Hippocampal formation (tissue), 2 donors: Measurements from ENCODE around the gene GM2A.

Experiments
- DNase-seq, 2 donors: peaks; one replicate each; lab custom pipeline; 2025; lab: John Stamatoyannopoulos, UW

The GM2A gene

DNA sequence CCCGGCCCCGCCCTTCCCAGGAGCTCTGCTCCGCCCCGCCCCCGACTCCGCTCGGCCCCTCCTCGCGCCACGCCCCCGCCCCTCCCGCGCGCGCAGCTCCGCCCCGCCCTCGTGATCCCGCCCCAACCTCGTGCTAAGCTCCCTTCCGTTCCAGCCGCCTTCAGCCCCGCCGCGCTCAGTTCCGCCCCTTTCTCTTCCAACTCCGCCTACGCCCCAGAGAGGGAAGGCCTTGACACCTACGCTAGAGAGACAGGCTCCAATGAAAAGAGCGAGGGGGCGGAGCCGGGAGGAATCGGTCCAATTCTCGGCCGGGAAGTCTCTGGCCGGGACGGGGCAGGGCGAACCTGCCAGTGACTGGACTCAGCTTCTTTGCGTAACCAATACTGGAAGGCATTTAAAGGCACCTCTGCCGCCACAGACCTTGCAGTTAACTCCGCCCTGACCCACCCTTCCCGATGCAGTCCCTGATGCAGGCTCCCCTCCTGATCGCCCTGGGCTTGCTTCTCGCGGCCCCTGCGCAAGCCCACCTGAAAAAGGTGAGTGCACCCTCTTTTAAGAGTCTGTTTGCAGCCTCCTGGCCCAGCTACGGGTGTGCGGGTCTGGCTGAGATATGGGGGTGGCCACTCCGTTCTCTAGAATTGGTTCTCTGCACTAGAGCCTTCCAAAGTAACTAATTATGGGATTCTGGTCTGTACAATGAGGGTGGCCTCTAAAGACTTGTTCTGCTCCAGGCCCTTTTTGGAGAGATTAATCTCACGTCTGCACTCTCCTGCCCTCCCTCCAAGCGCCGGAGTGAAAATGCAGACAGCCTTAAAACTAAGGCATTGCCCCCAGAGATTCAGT lies at the start of gene GM2A:
TSS of gene GM2A (plus strand) at position 424 of the 843 bp plus-strand sequence. CDS start at position 456, 32 bp downstream.
- peak; percentile 99 for DNase-seq

DNA sequence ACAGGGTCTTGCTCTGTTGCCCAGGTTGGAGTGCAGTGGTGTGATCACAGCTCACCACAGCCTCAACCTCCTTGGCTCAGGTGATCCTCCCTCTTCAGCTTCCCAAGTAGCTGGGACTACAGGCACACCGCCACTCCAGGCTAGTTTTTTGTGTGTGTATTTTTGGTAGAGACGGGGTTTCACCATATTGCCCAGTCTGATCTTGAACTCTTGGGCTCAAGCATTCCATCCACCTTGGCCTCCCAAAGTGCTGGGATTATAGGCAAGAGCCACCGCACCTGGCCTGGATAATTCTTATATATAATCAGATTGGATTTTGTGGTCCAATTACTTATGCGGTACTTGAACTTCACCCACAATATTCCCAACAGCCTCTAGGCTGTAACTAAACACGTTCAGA lies 48.9 kb upstream of the GM2A start:
- no peak for DNase-seq

DNA sequence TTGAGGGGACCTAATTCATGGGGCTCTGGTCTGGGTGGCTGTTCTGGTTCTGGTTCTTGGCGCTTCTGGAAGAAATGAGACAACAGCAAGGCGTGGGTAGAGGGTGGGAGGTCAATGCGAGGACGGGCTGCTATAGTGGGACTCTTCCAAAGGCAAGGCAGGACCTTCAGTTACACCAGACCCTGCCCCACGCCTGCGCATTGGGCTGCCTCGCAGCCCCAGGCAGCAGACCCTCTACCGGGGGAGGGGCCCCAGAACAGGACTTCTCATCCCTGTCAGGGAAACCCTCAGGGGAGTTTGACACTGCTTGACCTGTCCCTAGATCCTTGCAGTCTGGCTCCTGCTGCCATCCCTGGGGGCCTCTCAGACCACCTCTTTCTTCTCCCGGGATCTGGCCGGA lies 47.6 kb upstream of the GM2A start:
- no peak for DNase-seq

DNA sequence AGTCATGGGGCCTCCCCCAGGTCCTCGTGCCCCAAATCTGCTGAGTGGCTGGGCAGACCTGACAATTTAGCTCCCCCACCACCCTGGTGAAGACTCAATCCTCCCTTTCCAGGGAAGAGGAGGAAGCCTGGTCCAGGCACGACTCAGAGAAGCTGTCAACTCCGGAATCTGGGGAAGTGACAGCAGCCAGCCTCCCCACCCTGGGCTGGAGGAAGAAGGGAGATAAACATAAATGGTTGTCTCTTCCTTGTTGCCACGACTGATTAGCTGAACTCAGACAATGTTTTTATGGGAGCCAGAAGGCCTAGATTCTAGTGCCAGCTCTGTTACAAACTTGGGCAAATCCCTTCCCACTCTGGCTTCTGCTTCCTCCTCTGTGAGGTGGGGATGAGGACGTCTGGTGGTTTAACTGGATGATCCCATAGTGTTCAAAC lies 44.5 kb upstream of the GM2A start:
- peak in 1 of 2 donors; percentile 8 for DNase-seq

DNA sequence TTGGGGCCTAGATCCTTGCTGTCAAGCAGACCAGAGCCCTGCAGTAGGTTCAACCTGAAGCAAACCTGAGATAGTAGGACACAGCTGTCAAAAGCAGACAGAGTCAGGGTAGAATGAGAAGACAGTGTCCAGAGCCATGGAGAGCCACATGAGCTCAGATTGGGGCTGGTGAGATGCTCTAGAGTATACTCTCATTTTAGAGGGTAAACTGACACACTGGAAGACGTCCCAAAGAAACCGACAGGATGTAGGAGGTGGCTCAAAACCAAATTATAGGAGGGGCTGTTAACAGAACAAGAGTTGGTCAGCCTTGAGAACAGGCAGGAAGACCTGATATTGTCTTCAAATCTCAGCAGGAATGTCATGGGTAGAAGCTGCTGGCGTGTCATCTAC lies 40.6 kb upstream of the GM2A start:
- no peak for DNase-seq

DNA sequence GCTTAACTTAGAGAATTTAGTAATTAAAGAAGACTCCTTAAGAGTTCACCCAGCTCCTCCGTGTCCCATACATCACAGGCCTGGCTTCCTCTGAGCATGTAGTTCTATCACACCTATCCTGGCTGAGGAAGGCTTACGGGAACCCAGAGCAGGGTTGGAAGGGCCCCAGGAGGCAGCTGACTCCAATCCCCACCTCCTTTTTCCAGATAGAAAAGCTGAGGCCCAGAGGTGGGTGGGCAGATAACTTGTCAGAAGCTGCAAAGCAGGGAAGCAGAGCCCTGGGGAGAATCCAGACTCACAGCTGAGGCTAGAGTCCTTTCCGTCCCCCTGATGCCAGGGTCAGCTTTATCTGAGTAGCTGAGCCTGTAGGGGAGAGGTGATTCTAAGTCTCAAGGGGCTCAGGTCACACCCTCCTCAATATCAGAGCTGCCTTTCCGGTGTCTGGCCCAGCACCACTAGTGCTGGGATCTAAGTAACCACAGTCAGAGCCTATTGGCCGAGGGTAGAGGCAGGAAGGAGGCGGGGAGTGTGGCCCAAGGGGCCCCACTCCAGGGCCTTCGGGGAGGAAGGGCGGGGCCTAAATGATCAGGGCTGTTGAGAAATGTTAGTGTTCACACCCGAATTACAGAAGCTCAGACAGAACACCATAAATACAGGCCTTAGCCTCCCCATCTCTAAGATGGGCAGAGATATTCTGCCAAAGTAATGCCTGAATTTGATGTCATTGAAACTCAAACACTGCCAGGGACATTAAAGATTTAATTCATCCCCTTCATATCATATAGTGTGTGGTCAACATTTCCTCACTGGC lies 39.0 kb upstream of the GM2A start:
- peak in 1 of 2 donors; percentile 18 for DNase-seq

DNA sequence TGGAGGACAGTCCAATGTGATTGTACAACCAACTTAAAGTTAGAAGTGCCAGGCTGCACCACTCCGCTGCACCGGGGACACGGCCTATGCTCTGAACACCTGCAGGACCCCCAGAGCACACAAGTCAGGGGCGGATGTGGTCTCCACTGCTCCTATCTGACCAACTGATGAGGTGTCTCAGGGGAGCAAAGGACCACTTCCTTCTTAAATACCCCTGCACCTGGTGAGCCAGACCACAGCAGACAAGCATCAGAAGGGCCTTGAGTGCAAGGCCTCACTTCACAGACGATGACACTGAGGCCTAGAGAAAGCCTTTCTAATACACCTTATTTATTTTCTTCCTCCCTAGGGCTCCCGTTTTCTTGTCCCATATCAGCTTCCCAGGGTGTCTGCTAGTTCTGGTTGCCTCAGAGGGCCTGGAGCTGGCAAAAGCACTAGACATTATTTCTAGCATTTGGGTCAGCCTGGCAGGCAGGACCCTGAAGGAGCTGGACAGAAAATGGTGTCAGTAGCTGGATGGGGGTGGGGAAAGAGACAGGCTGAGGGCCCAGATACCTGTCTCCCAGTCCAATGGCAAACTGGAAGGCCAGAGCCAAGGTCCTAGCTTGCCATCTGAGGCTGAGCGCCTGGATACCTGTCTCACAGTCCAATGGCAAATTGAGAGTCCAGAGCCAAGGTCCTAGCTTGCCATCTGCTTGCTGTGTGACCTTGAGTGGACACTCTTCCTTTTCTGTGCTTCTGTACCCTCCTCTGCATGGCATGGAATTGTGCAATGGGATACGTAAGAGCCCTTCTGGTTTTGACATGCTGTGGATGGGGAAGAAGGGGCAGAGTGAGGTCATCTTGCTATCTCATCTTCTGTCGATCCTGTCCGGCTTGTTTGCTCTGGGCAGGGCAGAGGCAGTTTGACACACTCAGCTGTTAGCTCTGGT lies 38.1 kb upstream of the GM2A start:
- DNase-seq, result no peak

DNA sequence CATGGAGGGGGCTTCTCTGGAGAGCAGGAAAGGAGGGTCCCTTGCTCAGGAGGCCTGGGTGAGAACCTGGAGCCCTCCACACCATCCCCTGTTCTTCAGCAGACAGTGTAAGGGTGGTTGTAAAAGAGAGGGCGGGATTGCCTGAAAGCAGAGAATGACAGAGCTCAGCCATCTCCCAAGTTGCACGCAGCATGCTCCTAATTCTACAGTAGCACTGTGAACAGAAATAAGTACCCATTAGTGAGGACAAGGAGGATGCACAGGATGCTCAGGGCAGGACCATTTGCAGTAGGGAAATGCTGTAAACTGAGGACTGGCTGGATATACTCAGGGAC lies 37.5 kb upstream of the GM2A start:
- DNase-seq, result no peak

DNA sequence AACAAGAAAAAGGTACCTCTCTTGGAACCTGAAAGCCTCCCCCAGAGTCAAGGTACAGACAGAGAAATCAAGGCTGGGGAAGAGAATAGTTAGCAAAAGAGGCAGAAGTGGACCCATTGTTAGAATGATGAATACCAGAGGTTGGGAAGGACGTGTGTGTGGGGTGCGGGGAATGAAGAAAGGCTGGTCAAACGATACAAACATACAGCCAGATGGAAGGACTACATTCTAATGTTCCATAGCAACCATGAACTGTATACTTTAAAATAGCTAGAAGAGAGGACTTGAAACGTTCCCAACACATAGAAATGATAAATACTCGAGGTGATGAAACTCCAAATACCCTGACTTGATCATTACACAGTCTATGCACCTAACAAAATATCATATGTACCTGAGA lies 36.2 kb upstream of the GM2A start:
- no peak for DNase-seq

DNA sequence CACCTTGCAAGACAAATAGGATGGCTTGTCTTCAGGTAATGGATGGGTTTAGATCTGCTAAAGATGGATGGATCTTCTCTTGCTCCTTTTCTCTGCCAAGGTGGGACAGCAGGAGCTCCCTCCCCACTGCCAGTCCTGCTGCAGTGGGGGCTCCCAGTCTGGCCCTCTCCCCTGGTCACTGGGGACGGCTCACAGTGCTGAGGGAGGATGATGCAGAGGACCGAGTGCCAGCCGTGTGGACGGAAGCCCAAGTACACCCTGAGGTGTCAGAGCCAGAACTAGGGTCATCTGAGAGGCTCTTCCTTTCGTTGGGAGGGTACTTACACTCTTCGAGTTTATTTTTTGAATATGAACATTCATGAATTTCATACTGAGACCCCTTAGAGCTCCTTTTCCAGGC lies 34.8 kb upstream of the GM2A start:
- DNase-seq, result no peak

DNA sequence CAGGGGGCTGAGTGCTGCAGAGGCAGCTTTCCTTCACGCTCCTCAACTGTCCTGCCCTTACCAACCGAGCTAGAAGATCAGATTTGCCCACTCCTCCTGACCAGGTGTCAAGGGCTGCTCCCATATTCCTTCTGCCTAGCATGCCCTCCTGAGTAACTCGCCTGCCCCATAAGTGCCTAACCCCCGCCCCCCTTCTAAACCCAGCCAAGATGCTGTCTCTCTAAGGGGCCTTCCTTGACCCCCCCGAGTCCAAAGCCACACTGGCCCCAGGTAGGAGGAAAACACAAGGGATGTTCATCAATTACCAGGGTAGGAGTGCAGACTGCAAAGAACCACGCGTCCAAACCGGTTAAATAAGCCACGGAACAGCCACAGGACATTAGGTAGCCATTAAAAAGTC lies 33.8 kb upstream of the GM2A start:
- DNase-seq, result no peak

DNA sequence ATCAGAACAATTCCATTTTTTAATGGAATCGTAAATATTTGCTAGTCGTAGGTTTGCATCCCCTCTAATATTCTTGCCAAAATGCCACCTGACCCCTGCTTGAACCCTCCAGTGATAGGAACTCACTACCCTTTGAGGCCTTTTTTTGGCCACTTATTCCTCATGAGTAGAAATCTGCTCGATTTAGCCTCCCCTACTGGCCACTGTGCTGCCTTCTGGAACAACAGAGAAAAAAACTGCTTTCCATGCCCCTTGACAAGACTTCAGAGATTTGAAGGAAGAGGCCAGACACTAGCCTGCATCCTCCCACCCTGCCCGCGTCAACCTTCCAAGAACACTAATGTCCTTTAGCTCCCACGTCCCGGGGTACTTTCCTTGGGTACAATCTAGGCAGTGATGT lies 33.2 kb upstream of the GM2A start:
- DNase-seq, result no peak

DNA sequence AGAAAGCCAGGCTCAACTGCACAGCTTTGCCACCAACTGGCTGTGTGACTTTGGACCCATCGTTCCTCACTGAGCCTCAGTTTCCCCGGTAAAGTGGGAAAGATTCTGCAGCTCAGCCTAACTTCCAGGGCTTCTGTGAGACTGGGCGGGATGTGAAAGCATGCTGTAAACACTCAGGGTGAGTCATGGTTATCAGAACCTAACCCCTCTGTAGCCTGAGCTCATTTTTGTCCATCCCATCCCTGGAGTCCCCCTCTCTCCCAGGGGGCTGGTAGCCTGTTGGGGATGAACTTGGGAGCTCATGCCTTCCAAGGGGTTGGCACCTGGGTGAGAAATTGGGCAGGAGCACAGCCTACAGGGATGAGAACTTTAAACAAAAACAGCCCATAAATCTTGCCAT lies 31.4 kb upstream of the GM2A start:
- DNase-seq, result no peak

DNA sequence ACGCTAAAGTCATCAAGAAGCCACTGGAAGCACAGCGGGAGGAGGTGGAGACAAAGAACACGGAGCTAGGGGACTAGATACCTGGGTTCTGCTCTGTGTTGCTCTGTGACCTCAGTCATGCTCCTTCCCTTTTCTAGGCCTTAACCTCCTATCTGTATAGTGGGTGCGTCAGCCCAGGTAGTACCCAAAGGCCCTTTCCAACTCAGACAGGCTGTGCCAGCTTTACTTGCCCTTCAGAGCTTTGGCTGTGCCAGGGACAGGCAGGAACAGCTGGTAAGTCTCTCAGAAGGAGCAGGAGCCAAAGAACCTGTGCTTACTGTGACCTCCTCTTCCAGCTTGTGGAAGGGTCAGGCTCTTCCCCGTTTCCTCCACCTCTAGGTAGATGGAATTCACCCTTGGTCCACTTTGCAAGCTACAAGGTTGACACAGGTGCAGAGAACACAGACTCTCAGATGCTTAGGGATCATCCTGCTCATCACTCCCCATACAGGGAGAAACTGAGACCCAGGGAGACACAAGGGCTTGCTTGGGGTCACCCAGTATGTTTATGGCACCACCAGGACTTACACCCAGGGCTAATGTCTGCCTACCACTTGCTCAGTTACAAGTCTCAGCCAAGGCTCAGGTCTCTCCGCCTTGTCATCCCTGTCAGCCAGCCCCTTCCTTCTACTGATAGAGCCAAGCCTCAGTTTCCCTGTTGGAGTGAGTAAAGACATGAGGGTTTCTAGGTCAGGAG lies 30.8 kb upstream of the GM2A start:
- DNase-seq, result no peak

DNA sequence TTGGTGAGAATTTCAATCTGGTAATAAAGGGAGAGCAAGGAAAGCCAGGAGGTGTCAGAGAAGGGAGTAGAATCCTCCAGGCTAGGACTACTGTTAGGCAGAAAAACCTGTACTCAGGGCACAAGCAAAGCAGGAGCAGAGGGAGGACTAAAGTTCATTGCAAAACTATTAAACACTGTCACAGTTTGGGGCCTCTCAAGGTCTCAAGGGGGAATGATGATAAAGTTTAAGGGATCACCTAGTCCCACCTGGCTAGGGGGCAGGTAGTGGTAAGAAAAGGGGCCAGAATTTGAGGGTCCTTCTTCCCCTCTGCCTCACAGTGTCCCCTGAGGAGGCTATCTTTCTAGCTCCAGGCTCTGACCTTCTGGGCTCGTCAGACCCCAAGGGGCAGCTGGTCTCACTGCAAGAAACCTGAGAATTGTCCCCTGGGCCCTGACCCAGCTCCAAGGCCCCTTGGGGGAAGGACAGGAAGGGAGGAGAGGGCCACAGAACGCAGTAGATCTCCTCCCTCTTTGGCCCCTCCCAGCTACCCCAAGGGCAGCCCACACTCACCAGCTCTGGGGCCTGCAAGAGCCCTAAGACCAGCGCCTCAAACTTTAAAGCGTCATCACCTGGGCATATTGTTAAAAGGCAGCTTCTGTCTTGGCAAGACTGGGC lies 30.1 kb upstream of the GM2A start:
- no peak for DNase-seq

DNA sequence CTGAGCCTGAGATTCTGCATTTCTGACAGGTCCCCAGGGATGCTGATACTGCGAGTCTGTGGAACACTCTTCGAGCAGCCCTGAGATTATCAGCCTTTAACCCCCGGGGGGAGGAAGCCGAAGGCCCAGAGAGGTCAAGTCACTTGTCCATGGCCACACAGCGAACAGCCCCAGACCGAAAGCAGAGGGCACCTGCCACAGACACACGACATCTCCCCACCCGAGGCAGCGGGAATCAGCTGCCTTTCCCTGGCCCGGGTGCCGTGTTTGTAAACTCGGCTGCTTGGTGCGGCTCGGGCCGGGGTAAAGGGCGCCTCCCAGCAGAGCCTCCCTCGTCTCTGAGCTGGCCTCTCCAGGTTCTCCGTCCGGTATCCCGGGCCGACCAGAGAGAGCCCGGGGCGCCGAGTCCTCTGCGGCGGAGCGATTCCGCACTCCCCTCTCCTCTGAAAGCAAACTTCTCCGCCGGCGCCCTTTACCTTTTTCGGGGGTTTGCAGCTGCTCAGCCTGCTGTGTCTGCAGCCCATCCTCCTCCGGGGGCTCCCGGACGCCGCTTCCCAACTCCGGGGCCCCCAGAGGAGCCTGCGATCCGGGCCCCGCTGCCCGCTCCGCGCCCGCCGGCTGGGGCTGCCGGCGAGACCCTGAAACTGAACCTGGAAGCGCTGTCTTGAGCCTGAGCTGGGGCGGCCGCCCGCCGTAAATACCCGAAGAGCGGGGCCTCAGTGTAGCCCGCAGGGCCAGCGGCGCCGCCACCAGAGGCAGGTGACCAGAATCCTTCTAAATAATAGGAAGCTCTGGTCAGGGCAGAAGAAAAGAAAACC lies 29.3 kb upstream of the GM2A start, which contains the start of gene CCDC69:
TSS of gene CCDC69 (minus strand) at position 646 of the 818 bp plus-strand sequence. CDS start at position 524, 122 bp downstream.
- DNase-seq, result peak; percentile 20 to 50

DNA sequence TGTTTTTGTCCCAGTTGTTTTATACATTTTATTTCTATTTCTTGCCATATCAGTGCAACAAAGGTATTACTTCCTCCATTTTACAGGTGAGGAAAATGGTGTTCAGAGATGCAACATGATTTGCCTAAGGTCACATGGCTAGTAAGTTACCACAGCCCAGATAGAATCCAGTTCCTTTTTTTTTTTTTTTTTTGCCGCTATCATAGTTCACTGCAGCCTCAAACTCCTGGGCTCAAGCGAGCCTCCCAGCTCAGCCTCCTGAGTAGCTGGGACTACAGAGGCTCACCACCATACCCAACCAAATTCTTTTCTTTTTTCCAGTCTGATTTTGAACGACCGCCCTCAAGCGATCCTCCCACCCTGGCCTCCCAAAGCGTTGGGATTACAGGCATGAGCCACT lies 28.6 kb upstream of the GM2A start:
- no peak for DNase-seq

DNA sequence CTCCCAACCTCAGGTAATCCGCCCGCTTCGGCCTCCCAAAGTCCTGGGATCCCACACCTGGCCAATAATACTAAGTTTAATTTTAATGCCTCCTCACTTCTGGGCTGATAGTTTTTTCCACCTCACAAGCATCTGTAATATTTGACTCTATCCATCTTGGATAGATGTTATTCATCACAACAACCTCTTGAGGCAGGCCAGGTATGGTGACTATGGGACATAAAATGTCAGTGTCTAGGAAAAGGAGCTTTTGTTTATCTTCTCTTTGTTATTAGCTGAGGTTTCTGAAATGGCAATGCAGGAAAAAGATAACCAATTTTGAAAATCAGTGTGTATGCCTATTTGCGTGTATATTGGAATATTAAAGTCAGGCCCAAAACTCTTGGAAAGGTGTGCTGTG lies 27.9 kb upstream of the GM2A start:
- no peak for DNase-seq

DNA sequence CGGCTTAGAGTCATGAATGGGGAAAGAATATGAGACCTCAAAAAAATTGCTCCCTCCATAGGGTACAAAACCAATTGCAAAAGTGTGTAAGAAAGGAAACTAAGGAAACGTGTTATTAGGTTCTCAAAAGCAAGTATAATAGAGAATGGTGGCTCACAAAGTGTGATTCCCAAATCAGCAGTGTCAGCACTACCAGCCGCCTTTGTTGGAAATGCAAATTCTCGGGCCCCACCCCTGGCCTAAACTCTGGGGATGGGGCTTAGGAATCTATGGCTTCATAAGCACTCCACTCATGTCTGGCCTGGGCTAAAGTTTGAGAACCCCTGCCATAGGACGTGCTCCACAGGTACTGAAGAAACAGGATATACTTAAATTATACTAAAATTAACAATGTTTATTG lies 27.5 kb upstream of the GM2A start:
- DNase-seq, result no peak

DNA sequence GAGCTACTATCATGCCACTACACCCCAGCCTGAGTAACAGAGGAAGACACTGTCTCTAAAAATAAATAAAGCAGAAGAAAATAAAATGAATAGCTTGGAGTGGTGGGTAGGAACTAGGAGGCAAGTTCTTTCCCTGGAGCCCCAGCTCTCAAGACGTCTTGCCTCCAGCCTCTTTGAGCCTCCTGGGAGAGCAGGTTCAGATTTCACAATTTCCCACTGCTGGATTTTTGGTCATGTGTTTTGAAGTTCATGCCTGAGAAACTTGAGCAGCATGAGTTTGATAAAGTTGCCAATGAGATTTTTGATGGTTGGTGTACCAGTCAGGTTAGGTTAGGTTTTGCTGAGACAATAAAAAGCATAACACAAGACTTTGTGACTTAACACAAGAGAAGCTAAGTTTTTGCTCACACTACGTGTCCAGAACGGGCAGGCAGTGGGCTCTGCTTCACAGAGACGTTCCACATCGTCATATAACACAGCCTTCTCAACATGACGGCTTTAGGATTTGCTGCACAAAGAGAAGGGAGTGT lies 25.0 kb upstream of the GM2A start:
- DNase-seq, result no peak
